ENCODE results near the gene FAM193A. TPM values are rescaled to one million over a fixed set of nuclear protein-coding genes. Genes with fewer than 3 reads are reported as not detected.

FAM193A gene
- polyA plus RNA-seq, 1 of the 3 experiments (the other 2 are of a cell fraction): 9.2 TPM

GRCh38 chr4:2768124-2768523, 231.7 kb downstream of the FAM193A start (continued):
- no peak for TF ChIP-seq USF2 (IDR thresholded peaks at IDR 0.05; ENCODE audit: borderline replicate concordance, low read depth, low read length)
- no peak for TF ChIP-seq GABPA (IDR thresholded peaks at IDR 0.05; ENCODE audit: low read depth)
- no peak for TF ChIP-seq FOXJ3 (CRISPR knock-in tag; IDR thresholded peaks at IDR 0.05)
- TF ChIP-seq EP300 (IDR thresholded peaks at IDR 0.05; ENCODE audit: borderline replicate concordance in 1 of 2, low read depth in 1 of 2, low read length in 1 of 2): no peak
- TF ChIP-seq USF1 (IDR thresholded peaks at IDR 0.05; ENCODE audit: borderline replicate concordance, low read depth): no peak
- no peak for TF ChIP-seq MAX (IDR thresholded peaks at IDR 0.05; ENCODE audit: low read depth)
- no peak for TF ChIP-seq FOSL2 (IDR thresholded peaks at IDR 0.05; ENCODE audit: borderline replicate concordance, low read depth)
- TF ChIP-seq TEAD4 (IDR thresholded peaks at IDR 0.05; ENCODE audit: borderline replicate concordance, insufficient read depth): no peak
- no peak for TF ChIP-seq GATA2 (CRISPR knock-in tag; IDR thresholded peaks at IDR 0.05)
- no peak for TF ChIP-seq RCOR1 (IDR thresholded peaks at IDR 0.05; ENCODE audit: low read length)

GRCh38 chr4:2768921-2769336, 232.5 kb downstream of the FAM193A start:
- H3K4me3 ChIP-seq (ENCODE audit: low read depth in 2 of 2, low read length in 1 of 2): no peak overlapping the region
- H3K9me2 ChIP-seq: no peaks in the 10 kb centered on the region
- CTCF ChIA-PET: interaction anchor here (1.3 kb wide), 1 partner anchor 187 kb away, joined by 4 read pairs; no protein-coding TSS in a partner anchor
- peaks cover 0 to 22% of the 10 kb centered on the region in 2 experiments; a peak in 1 of 4 replicates for H3K4me1 ChIP-seq (ENCODE audit: control insufficient read depth in 1 of 2, insufficient read depth in 2 of 2, low read depth in 1 of 2, low read length in 1 of 2)
- H2AFZ ChIP-seq (ENCODE audit: low read depth): no peak overlapping the region
- POLR2A ChIA-PET: interaction anchor here (2.2 kb wide), 1 partner anchor 50 kb away, joined by 10 read pairs; no protein-coding TSS in a partner anchor
- no peaks in the 10 kb centered on the region for H3K9me3 ChIP-seq
- DNase-seq: peak; percentile 50
- H3K27ac ChIP-seq (ENCODE audit: low read depth in 2 of 2, low read length in 1 of 2): no peak overlapping the region; a peak in 1 of 4 replicates
- no peak overlapping the region for H3K4me2 ChIP-seq
- H3K9ac ChIP-seq: no peak overlapping the region
- TF ChIP-seq RCOR1 (IDR thresholded peaks at IDR 0.05; ENCODE audit: low read length) (no peak), SMC3 (IDR thresholded peaks at IDR 0.05; ENCODE audit: low read depth, low read length) (no peak), SIN3A (IDR thresholded peaks at IDR 0.05; ENCODE audit: borderline replicate concordance, low read depth, low read length) (no peak), FOXM1 (IDR thresholded peaks at IDR 0.05; ENCODE audit: low read depth) (no peak), RAD21 (IDR thresholded peaks at IDR 0.05; ENCODE audit: low read length) (no peak), CTCF (IDR thresholded peaks at IDR 0.05) (no peak), TEAD4 (IDR thresholded peaks at IDR 0.05; ENCODE audit: borderline replicate concordance, insufficient read depth) (no peak), NRF1 (IDR thresholded peaks at IDR 0.05; ENCODE audit: low read depth, low read length) (no peak), GATA2 (CRISPR knock-in tag; IDR thresholded peaks at IDR 0.05) (no peak)
- no peaks in the 10 kb centered on the region for H4K20me1 ChIP-seq (ENCODE audit: insufficient read depth)
- 55% methylated on average over 6 of the region's 15 CpGs for WGBS (ENCODE audit: low lambda C conversion rate)
- no peaks in the 10 kb centered on the region for H3K27me3 ChIP-seq (ENCODE audit: insufficient read depth)
- no peaks in the 10 kb centered on the region for H3K36me3 ChIP-seq (replicated peaks in 1 of 2; ENCODE audit: control insufficient read depth in 1 of 2, insufficient read depth in 2 of 2, low read length in 1 of 2)
- peaks cover 3% of the 10 kb centered on the region for H3F3A ChIP-seq (replicated peaks; ENCODE audit: insufficient read depth)
- no peaks in the 10 kb centered on the region for H3K79me2 ChIP-seq (ENCODE audit: insufficient read depth)

All from SK-N-SH (cell line).